KMS-11 (cell line): ENCODE data around the gene PLPPR4.
"Not testable (repeated sequence)": the region's sequence is repeated elsewhere in the genome, so short reads cannot be mapped to it uniquely, and the experiment has no call there.

Experiments
- H2AFZ ChIP-seq: fragments of 200-600 bp; sonication (generic); 2 replicates; pipeline ENCODE4 v1.6.1; 2016; ENCODE audit warnings: antibody characterized with exemption, mixed run types, low read depth
- H3K27ac ChIP-seq: fragments of 200-600 bp; sonication (generic); 2 replicates; pipeline ENCODE4 v1.6.1; 2016; ENCODE audit warnings: mild to moderate bottlenecking, mixed run types
- H3K27me3 ChIP-seq: fragments of 200-600 bp; sonication (generic); 2 replicates; pipeline ENCODE4 v1.6.1; 2017; ENCODE audit warnings: mild to moderate bottlenecking, low read depth, mixed run types, moderate library complexity; ENCODE audit not compliant: insufficient read depth
- H3K36me3 ChIP-seq: fragments of 200-600 bp; sonication (generic); 2 replicates; pipeline ENCODE4 v1.6.1; 2017; ENCODE audit warnings: mild to moderate bottlenecking, mixed run types; ENCODE audit not compliant: insufficient read depth
- H3K4me1 ChIP-seq: fragments of 200-600 bp; sonication (generic); 2 replicates; pipeline ENCODE4 v1.6.1; 2016; ENCODE audit warnings: mild to moderate bottlenecking, low read depth, mixed run types; ENCODE audit not compliant: poor library complexity, severe bottlenecking
- H3K4me2 ChIP-seq: fragments of 200-600 bp; sonication (generic); 2 replicates; pipeline ENCODE4 v1.7.0; 2016; ENCODE audit warnings: mild to moderate bottlenecking, mixed run types
- H3K4me3 ChIP-seq: fragments of 200-600 bp; sonication (generic); IDR thresholded peaks from 2 replicates; pipeline ENCODE4 v1.6.1; 2017; ENCODE audit warnings: low read depth, low read length, mixed read lengths; ENCODE audit not compliant: insufficient read depth
- H3K79me2 ChIP-seq: fragments of 200-600 bp; sonication (generic); 2 replicates; pipeline ENCODE4 v1.6.1; 2016; ENCODE audit warnings: low read depth, mixed run types; ENCODE audit not compliant: insufficient read depth
- H3K9ac ChIP-seq: fragments of 200-600 bp; sonication (generic); 2 replicates; pipeline ENCODE4 v1.6.1; 2016; ENCODE audit warnings: mild to moderate bottlenecking, mixed run types
- H4K20me1 ChIP-seq: fragments of 200-600 bp; sonication (generic); 2 replicates; pipeline ENCODE4 v1.6.1; 2016; ENCODE audit warnings: mild to moderate bottlenecking, mixed run types; ENCODE audit not compliant: insufficient read depth
- TF ChIP-seq, protein P1 (sequence below): fragments of 200-600 bp; sonication (generic); conservative IDR thresholded peaks from 2 replicates; pipeline ENCODE4 v1.6.1; 2017; ENCODE audit warnings: low read depth, mild to moderate bottlenecking, antibody characterized with exemption, low read length, moderate library complexity, mixed read lengths

Gene PLPPR4

DNA sequence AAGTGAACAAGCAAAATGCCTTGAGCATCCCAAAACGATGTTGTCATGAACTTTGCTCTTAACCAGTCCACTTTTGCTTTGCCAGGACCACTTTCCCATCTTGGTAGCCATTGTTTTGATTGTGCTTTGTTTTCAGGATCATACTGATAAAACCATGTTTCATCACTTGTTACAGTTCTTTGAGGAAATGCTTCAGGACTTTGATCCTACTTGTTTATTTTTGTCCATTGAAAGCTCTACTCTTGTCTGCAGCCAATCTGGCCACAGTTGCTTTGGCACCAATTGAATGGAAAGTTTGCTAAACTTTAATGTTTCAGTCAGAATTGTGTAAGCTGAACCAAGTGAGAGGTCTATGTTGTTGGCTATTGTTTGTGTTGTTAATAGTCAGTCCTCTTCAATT lies 12.8 kb downstream of the PLPPR4 start:
- Histone ChIP-seq H3K9ac (no peak overlapping the region), H3K27me3 (no peaks in the 10 kb centered on the region), H3K27ac (no peak overlapping the region), H3K4me3 (no peak overlapping the region), H4K20me1 (no peaks in the 10 kb centered on the region), H3K79me2 (no peaks in the 10 kb centered on the region), H3K4me2 (no peak overlapping the region), H3K36me3 (no peaks in the 10 kb centered on the region), H2AFZ (no peak overlapping the region), H3K4me1 (no peaks in the 10 kb centered on the region)
- TF ChIP-seq, protein P1, sequence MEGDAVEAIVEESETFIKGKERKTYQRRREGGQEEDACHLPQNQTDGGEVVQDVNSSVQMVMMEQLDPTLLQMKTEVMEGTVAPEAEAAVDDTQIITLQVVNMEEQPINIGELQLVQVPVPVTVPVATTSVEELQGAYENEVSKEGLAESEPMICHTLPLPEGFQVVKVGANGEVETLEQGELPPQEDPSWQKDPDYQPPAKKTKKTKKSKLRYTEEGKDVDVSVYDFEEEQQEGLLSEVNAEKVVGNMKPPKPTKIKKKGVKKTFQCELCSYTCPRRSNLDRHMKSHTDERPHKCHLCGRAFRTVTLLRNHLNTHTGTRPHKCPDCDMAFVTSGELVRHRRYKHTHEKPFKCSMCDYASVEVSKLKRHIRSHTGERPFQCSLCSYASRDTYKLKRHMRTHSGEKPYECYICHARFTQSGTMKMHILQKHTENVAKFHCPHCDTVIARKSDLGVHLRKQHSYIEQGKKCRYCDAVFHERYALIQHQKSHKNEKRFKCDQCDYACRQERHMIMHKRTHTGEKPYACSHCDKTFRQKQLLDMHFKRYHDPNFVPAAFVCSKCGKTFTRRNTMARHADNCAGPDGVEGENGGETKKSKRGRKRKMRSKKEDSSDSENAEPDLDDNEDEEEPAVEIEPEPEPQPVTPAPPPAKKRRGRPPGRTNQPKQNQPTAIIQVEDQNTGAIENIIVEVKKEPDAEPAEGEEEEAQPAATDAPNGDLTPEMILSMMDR, result no peak

DNA sequence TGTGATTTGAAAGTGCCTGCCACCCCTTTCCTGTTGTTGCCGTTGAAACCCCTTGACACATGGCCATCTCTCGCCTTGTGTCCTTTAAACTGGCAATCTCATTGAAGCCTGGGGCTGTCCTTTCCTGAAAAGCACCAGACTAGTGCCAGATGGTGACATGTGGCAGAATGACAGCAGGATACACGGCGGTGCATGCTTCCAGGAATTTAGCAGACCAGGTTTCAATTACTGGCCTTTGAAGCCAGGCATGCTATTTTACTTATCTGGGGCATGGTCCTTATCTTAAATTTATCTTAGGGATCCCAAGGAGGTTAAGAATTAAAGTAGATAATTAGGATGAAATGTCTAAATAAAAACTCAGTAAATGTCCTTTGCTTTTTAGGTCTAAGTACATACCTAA lies 15.2 kb downstream of the PLPPR4 start:
- Histone ChIP-seq H3K79me2 (no peaks in the 10 kb centered on the region), H3K27me3 (no peaks in the 10 kb centered on the region), H3K4me3 (no peak overlapping the region), H3K4me1 (no peaks in the 10 kb centered on the region), H3K9ac (no peak overlapping the region), H3K27ac (no peak overlapping the region), H4K20me1 (no peaks in the 10 kb centered on the region), H2AFZ (no peak overlapping the region), H3K4me2 (no peak overlapping the region), H3K36me3 (no peaks in the 10 kb centered on the region)
- TF ChIP-seq, protein P1, result no peak

DNA sequence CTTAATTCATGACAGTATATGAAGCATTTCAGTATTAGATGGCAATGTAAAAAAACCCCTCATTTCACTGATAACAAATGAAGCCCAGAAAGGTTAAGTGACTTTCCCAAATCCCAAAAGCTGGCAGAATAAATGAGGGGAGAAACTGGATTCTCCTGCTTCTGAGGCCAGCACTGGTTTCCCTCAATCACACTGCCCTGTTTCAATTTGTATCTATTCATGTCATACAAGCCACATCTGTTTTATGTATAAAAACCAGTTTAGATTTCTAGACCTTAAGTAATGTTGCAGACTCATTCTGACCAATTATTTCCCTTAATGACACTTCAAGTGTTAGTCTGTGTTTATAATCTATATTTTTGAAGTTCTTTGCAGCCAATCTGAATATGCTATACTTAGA lies 16.8 kb downstream of the PLPPR4 start:
- no peaks in the 10 kb centered on the region for H3K4me1 ChIP-seq
- TF ChIP-seq, protein P1, result no peak
- no peaks in the 10 kb centered on the region for H3K79me2 ChIP-seq
- H3K27ac ChIP-seq, result no peak overlapping the region
- no peaks in the 10 kb centered on the region for H4K20me1 ChIP-seq
- no peak overlapping the region for H3K9ac ChIP-seq
- no peak overlapping the region for H3K4me3 ChIP-seq
- H3K27me3 ChIP-seq, result no peaks in the 10 kb centered on the region
- H2AFZ ChIP-seq, result no peak overlapping the region
- H3K36me3 ChIP-seq, result no peaks in the 10 kb centered on the region
- H3K4me2 ChIP-seq, result no peak overlapping the region

DNA sequence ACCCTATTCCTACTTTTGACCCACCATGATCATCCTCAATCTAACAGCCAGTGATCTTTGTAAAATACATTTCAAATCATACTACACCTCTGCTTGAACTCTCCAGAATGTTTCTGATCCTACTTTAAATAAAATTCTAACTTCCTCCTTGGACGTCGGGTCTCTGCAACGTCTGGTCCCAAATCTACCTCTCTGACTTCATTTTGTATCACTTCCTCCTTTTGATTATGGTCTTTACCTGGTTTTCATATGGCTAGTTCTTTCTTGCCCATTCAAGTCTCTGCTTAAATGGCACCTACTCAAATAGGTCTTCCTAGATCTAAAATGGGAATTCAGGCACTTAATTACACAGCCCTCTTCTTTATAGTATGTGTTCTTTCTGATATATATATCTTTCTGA lies 18.2 kb downstream of the PLPPR4 start:
- no peak overlapping the region for H2AFZ ChIP-seq
- H3K79me2 ChIP-seq, result no peaks in the 10 kb centered on the region
- H3K4me3 ChIP-seq, result no peak overlapping the region
- no peaks in the 10 kb centered on the region for H4K20me1 ChIP-seq
- no peaks in the 10 kb centered on the region for H3K4me1 ChIP-seq
- no peaks in the 10 kb centered on the region for H3K36me3 ChIP-seq
- no peaks in the 10 kb centered on the region for H3K27me3 ChIP-seq
- H3K27ac ChIP-seq, result no peak overlapping the region
- H3K4me2 ChIP-seq, result no peak overlapping the region
- TF ChIP-seq, protein P1, result no peak
- no peak overlapping the region for H3K9ac ChIP-seq

DNA sequence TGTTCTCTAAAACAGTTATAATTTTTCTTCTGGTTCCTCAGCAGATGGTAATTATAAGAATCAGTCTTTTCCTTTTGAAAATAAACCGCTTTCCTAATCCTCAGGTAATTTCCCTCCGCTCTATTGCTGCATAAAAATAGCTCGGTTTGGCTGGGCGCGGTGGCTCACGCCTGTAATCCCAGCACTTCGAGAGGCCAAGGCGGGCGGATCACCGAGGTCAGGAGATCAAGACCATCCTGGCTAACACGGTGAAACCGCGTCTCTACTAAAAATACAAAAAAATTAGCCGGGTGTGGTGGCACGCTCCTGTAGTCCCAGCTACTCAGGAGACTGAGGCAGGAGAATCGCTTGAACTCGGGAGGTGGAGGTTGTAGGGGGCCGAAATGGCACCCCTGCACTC lies 19.2 kb downstream of the PLPPR4 start:
- not testable (repeated sequence) for H2AFZ ChIP-seq, H3K4me1 ChIP-seq, H4K20me1 ChIP-seq, H3K9ac ChIP-seq, H3K4me2 ChIP-seq, H3K4me3 ChIP-seq, H3K27ac ChIP-seq, H3K36me3 ChIP-seq, H3K79me2 ChIP-seq, H3K27me3 ChIP-seq
